PFSK-1 (cell line): ENCODE measurements around the gene NUDT13.

ENCODE experiments used
- FOXP2 ChIP-seq: optimal IDR thresholded peaks from 2 replicates; pipeline ENCODE3; 2011; ENCODE audit warnings: borderline replicate concordance, control low read depth, inconsistent platforms; ENCODE audit not compliant: insufficient read depth; ENCODE audit errors: extremely low read length, extremely low read depth
- POLR2AphosphoS5 ChIP-seq: IDR thresholded peaks from 2 replicates; pipeline ENCODE4 v1.6.1; 2012; ENCODE audit warnings: low read depth, mild to moderate bottlenecking, control low read depth, low read length, moderate library complexity
- SIN3A ChIP-seq: IDR thresholded peaks from 2 replicates; pipeline ENCODE4 v1.6.1; 2012; ENCODE audit warnings: mild to moderate bottlenecking, low read length, moderate library complexity, borderline replicate concordance; ENCODE audit not compliant: insufficient read depth
- TAF1 ChIP-seq: IDR thresholded peaks from 2 replicates; pipeline ENCODE4 v1.6.1; 2012; ENCODE audit warnings: low read length, control low read depth, borderline replicate concordance; ENCODE audit not compliant: insufficient read depth
- TF ChIP-seq, protein P1 (sequence below), 2 experiments: IDR thresholded peaks; 2 replicates each; pipeline versions ENCODE4 v1.6.1 to v1.8.0; 2011 to 2012; ENCODE audit warnings: low read depth in 2 of 2, low read length in 2 of 2, control low read depth in 1 of 2, inconsistent platforms in 1 of 2, mild to moderate bottlenecking in 1 of 2, moderate library complexity in 1 of 2; ENCODE audit not compliant: insufficient read depth in 1 of 2

Gene NUDT13

DNA sequence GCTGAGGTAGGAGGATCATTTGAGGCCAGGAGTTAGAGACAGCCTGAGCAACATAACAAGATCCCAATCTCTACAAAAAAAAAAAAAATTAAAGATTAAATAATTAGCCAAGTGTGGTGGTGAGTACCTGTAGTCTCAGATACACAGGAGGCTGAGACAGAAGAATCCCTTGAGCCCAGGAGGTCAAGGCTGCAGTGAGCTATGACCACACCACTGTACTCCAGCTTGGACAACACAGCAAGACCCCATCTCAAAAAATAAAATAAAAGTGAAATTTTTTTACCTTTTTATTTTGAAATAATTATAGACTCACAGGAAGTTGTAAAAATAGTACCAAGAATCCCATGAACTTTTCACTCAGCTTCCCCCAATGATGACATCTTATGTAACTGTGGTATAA, 62.6 kb downstream of the NUDT13 start:
- TF ChIP-seq, protein P1, sequence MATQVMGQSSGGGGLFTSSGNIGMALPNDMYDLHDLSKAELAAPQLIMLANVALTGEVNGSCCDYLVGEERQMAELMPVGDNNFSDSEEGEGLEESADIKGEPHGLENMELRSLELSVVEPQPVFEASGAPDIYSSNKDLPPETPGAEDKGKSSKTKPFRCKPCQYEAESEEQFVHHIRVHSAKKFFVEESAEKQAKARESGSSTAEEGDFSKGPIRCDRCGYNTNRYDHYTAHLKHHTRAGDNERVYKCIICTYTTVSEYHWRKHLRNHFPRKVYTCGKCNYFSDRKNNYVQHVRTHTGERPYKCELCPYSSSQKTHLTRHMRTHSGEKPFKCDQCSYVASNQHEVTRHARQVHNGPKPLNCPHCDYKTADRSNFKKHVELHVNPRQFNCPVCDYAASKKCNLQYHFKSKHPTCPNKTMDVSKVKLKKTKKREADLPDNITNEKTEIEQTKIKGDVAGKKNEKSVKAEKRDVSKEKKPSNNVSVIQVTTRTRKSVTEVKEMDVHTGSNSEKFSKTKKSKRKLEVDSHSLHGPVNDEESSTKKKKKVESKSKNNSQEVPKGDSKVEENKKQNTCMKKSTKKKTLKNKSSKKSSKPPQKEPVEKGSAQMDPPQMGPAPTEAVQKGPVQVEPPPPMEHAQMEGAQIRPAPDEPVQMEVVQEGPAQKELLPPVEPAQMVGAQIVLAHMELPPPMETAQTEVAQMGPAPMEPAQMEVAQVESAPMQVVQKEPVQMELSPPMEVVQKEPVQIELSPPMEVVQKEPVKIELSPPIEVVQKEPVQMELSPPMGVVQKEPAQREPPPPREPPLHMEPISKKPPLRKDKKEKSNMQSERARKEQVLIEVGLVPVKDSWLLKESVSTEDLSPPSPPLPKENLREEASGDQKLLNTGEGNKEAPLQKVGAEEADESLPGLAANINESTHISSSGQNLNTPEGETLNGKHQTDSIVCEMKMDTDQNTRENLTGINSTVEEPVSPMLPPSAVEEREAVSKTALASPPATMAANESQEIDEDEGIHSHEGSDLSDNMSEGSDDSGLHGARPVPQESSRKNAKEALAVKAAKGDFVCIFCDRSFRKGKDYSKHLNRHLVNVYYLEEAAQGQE (IDR thresholded peaks at IDR 0.05; ENCODE audit: insufficient read depth in 1 of 2, low read depth in 2 of 2, low read length in 2 of 2), result no peak
- no peak for TF ChIP-seq TAF1
- no peak for TF ChIP-seq FOXP2
- TF ChIP-seq POLR2AphosphoS5, result no peak
- no peak for TF ChIP-seq SIN3A

DNA sequence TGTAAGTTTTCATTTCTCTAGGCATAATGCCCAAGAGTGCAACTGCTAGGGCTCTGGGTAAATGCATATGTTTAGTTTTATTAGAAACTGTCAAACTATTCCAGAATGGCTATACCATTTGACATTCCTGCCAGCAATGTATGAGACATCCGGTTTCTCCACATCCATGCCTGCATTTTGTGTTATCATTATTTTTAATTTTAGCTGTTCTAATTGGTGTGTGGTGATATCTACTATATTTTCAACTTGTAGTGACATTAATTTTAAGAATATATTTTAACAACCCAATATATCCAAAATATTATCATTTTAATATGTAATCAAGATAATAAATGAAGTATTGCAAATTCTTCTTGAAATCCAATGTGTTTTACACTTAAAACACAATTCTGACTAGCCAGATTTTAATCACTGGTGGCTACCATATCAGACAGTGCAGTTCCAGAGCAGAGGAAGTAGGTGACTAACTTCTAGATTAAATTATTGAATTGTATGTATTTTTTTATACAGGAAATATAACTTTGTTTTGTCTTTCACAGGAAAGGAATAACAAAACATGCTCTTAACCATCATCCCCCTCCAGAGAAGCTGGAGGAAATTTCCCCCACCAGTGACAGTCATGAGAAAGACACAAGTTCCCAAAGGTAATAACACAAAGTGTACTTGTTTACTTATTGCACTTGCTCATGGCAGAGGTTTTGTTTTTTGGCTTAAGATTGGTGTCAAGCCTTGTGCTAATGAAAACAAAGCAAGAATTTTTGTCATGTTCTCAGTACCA, 64.1 kb downstream of the NUDT13 start:
- no peak for TF ChIP-seq SIN3A
- no peak for TF ChIP-seq FOXP2
- TF ChIP-seq, protein P1 (IDR thresholded peaks at IDR 0.05; ENCODE audit: insufficient read depth in 1 of 2, low read depth in 2 of 2, low read length in 2 of 2), result no peak
- TF ChIP-seq POLR2AphosphoS5, result no peak
- TF ChIP-seq TAF1, result no peak
